Measurements from ENCODE around the gene RPS6KB2. TPM values are rescaled to one million over a fixed set of nuclear protein-coding genes. Genes with fewer than 3 reads are reported as not detected.

Gene RPS6KB2
- total RNA-seq, 4 donors from 2014 or later: 22.2 to 35.4 (median 27.0) TPM

- TF ChIP-seq CTCF (IDR thresholded peaks at IDR 0.05; ENCODE audit: low read depth): no peak
Measured at GRCh38 chr11:67398661-67399563, 29.4 kb upstream of the RPS6KB2 start.

- TF ChIP-seq CTCF (IDR thresholded peaks at IDR 0.05; ENCODE audit: low read depth): no peak
Measured at GRCh38 chr11:67400251-67400941, 27.9 kb upstream of the RPS6KB2 start.

GRCh38 chr11:67400942-67401494 is 27.3 kb upstream of the RPS6KB2 start:
- TF ChIP-seq CTCF (IDR thresholded peaks at IDR 0.05; ENCODE audit: low read depth): no peak

- no peak for TF ChIP-seq CTCF (IDR thresholded peaks at IDR 0.05; ENCODE audit: low read depth)
Measured at GRCh38 chr11:67401495-67402191, 26.7 kb upstream of the RPS6KB2 start, which contains the start of gene PPP1CA. Gene PPP1CA (minus strand): TSS chr11:67401858. CDS start chr11:67401782, 76 bp downstream.

- no peak for TF ChIP-seq CTCF (IDR thresholded peaks at IDR 0.05; ENCODE audit: low read depth)
Measured at GRCh38 chr11:67404515-67405195, 23.6 kb upstream of the RPS6KB2 start.

- no peak for TF ChIP-seq CTCF (IDR thresholded peaks at IDR 0.05; ENCODE audit: low read depth)
Measured at GRCh38 chr11:67405196-67405567, 23.1 kb upstream of the RPS6KB2 start.

Measured in subcutaneous adipose tissue (tissue), 4 donors.